ENCODE measurements around the gene ELAPOR2.

The ELAPOR2 gene, protein sequence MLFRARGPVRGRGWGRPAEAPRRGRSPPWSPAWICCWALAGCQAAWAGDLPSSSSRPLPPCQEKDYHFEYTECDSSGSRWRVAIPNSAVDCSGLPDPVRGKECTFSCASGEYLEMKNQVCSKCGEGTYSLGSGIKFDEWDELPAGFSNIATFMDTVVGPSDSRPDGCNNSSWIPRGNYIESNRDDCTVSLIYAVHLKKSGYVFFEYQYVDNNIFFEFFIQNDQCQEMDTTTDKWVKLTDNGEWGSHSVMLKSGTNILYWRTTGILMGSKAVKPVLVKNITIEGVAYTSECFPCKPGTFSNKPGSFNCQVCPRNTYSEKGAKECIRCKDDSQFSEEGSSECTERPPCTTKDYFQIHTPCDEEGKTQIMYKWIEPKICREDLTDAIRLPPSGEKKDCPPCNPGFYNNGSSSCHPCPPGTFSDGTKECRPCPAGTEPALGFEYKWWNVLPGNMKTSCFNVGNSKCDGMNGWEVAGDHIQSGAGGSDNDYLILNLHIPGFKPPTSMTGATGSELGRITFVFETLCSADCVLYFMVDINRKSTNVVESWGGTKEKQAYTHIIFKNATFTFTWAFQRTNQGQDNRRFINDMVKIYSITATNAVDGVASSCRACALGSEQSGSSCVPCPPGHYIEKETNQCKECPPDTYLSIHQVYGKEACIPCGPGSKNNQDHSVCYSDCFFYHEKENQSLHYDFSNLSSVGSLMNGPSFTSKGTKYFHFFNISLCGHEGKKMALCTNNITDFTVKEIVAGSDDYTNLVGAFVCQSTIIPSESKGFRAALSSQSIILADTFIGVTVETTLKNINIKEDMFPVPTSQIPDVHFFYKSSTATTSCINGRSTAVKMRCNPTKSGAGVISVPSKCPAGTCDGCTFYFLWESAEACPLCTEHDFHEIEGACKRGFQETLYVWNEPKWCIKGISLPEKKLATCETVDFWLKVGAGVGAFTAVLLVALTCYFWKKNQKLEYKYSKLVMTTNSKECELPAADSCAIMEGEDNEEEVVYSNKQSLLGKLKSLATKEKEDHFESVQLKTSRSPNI

DNA sequence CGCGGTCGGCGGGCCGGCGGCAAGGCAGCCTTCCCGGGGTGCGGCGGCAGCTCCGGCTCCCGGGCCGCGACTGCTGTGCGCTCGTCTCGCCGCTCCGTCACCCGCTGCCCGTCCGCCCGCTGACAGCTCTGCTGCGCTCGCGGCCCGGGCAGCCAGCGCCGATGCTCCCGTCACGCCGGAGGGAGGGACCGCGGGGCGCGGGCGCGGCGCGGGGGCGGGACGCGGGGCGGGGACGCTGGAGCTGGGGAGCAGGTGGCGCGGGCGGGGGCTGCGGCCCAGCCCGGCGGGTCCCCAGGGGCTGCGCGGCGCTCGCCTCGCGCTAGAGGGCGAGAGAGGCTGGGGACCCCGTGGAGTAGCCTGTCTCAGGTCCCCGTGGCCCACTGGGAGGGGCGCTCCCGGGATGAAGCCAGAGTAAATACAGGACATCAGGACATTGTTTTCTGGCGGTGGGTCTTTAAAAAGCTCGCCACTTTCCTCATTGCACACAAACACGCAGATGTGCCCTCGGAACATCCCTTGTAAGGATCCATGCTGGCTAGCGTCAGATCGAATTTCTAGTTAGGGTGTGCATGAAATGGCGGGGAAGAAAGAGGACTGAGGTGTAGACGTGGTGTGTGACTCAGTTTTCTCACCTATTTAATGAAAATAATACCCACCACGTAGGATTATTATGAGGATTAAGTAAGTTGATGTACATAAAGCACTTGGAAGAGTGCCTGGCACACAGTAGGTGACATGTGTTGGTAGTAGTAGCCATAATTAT lies at the start of gene ELAPOR2:
Gene ELAPOR2 (minus strand): TSS at position 130 of the 763 bp plus-strand sequence. CDS start 141 bp downstream, outside the sequence.
- peak within 1 kb of the TSS; percentile 92 for H3K4me2 ChIP-seq (ENCODE audit: low read length)
- TF ChIP-seq, protein P1, sequence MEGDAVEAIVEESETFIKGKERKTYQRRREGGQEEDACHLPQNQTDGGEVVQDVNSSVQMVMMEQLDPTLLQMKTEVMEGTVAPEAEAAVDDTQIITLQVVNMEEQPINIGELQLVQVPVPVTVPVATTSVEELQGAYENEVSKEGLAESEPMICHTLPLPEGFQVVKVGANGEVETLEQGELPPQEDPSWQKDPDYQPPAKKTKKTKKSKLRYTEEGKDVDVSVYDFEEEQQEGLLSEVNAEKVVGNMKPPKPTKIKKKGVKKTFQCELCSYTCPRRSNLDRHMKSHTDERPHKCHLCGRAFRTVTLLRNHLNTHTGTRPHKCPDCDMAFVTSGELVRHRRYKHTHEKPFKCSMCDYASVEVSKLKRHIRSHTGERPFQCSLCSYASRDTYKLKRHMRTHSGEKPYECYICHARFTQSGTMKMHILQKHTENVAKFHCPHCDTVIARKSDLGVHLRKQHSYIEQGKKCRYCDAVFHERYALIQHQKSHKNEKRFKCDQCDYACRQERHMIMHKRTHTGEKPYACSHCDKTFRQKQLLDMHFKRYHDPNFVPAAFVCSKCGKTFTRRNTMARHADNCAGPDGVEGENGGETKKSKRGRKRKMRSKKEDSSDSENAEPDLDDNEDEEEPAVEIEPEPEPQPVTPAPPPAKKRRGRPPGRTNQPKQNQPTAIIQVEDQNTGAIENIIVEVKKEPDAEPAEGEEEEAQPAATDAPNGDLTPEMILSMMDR (IDR thresholded peaks at IDR 0.05) = peak; percentile 51

DNA sequence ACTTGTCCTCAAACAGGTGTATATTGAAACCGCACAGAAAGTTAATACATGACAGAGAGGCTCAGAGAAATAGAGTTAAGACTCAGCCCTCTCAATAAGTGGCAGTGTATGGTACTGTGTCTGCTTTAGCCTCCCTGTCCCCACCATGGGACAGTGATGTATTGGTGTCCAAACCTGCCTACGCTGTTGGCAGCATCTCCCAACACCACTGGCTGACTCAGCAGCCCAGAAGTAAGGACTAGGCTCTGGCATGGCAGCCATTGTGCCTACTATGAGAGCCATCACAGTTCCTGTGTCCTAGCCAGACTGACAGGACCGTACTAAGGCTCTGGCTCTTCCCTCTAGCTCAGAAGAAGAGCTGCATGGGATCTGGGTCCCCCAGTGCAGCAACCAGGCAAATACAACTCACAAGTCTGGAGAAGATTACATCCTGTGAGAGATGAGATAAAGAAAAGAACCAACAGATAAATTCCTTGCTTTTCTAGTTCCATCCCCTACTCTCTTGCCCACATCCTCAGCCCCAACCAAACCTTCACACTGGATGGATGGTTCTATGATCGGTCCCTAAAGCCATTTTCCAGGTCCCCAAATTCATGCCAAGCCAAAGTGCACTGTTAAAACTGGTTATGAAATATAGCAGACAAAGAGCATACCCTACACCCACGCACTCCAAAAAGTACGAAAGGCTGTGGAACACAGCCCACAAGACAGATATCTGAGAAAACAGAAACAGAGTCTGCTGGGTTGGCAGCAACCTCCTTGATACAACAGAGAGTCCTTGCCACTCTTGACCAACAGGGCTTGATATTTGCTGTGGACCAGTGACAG lies 48.7 kb upstream of the ELAPOR2 start:
- no peak overlapping the region for H3K9ac ChIP-seq
- H2AFZ ChIP-seq = peak overlapping the region; percentile 13
- no peaks in the 10 kb centered on the region for H3K27me3 ChIP-seq (ENCODE audit: control insufficient read depth, insufficient read depth, low read length)
- H3K36me3 ChIP-seq (ENCODE audit: control insufficient read depth, insufficient read depth, low read length) = no peaks in the 10 kb centered on the region
- H3K27ac ChIP-seq = no peak overlapping the region
- H3K79me2 ChIP-seq = no peaks in the 10 kb centered on the region
- peaks cover 4% of the 10 kb centered on the region for H3K4me1 ChIP-seq
- H3K4me2 ChIP-seq (ENCODE audit: low read length) = no peak overlapping the region
- H3K9me3 ChIP-seq (ENCODE audit: control insufficient read depth, low read length) = no peaks in the 10 kb centered on the region
- H3K4me3 ChIP-seq (ENCODE audit: low read depth, low read length) = no peak overlapping the region
- TF ChIP-seq, protein P1 (IDR thresholded peaks at IDR 0.05) = no peak

More for the DNA sequence above, at the start of gene ELAPOR2:
- peak within 1 kb of the TSS; percentile 63 for H3K4me3 ChIP-seq (ENCODE audit: low read depth, low read length)
- H3K4me1 ChIP-seq = no peaks in the 10 kb centered on the region
- no peaks in the 10 kb centered on the region for H3K79me2 ChIP-seq
- no peaks in the 10 kb centered on the region for H3K36me3 ChIP-seq (ENCODE audit: control insufficient read depth, insufficient read depth, low read length)
- peak within 1 kb of the TSS; percentile 97 for H2AFZ ChIP-seq
- no peak within 1 kb of the TSS for H3K9ac ChIP-seq
- no peaks in the 10 kb centered on the region for H3K27me3 ChIP-seq (ENCODE audit: control insufficient read depth, insufficient read depth, low read length)
- peak within 1 kb of the TSS; percentile 78 for H3K27ac ChIP-seq
- no peaks in the 10 kb centered on the region for H3K9me3 ChIP-seq (ENCODE audit: control insufficient read depth, low read length)

DNA sequence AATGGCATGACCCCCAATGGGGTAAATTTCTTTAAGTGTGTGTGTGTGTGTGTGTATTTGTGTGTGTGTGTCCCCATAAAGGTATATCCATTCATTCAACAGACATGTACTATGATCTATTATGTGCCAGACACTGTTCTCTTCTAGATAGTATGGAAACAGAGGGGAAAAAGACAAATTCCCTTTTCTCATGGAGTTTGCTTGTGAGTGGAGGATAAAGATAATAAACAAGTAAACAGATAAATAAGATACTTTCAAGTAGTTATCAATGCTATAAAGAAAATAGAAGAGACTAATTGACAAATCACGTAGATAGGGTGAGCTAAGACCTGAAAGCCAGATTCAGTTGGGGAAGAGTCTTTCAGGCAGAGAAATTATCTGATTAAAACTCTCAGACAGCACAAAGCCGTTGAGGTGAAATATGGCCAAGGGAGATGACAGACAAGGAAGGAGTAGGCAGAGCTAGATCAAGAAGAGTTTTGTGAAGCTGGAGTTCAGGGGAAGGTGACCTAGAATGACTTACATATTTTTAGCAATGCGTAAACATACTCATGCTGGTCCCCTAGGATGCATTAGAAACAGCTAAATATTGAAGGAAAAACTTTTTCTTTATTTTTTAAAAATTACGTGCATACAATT lies 47.6 kb upstream of the ELAPOR2 start:
- no peaks in the 10 kb centered on the region for H3K79me2 ChIP-seq
- no peak overlapping the region for H2AFZ ChIP-seq
- TF ChIP-seq, protein P1 (IDR thresholded peaks at IDR 0.05) = no peak

DNA sequence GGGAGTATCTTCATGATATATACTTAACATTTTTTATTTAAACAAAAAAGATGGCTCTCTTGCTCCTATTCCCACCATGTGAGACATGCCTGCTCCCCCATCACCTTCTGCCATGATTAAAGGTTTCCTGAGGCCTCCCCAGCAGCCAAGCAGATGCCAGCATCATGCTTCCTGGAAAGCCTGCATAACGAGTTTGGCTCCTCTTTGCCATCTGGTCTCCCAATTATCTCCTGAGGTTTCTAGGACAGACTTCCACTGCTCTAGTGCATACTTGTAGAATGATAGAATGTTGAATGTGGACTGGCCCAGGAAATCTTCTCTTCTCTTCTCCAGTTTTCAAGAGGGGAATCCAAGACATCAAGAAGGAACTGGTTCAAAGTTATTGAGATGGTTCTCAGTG lies 45.9 kb upstream of the ELAPOR2 start:
- no peaks in the 10 kb centered on the region for H3K9me3 ChIP-seq (ENCODE audit: control insufficient read depth, low read length)
- H3K9ac ChIP-seq = no peak overlapping the region
- H2AFZ ChIP-seq = no peak overlapping the region

More for the DNA sequence above, 47.6 kb upstream of the ELAPOR2 start:
- peak overlapping the region; percentile 24 for H3K4me2 ChIP-seq (ENCODE audit: low read length)
- H3K9me3 ChIP-seq (ENCODE audit: control insufficient read depth, low read length) = no peaks in the 10 kb centered on the region
- peak overlapping the region; percentile 4 for H3K4me3 ChIP-seq (ENCODE audit: low read depth, low read length)
- peaks cover 4% of the 10 kb centered on the region for H3K4me1 ChIP-seq
- H3K27ac ChIP-seq = no peak overlapping the region
- no peak overlapping the region for H3K9ac ChIP-seq
- H3K36me3 ChIP-seq (ENCODE audit: control insufficient read depth, insufficient read depth, low read length) = no peaks in the 10 kb centered on the region
- H3K27me3 ChIP-seq (ENCODE audit: control insufficient read depth, insufficient read depth, low read length) = no peaks in the 10 kb centered on the region

More for the DNA sequence above, 45.9 kb upstream of the ELAPOR2 start:
- Histone ChIP-seq H3K4me1 (peaks cover 4% of the 10 kb centered on the region), H3K27ac (no peak overlapping the region), H3K36me3 (ENCODE audit: control insufficient read depth, insufficient read depth, low read length) (no peaks in the 10 kb centered on the region), H3K79me2 (no peaks in the 10 kb centered on the region), H3K27me3 (ENCODE audit: control insufficient read depth, insufficient read depth, low read length) (no peaks in the 10 kb centered on the region), H3K4me2 (ENCODE audit: low read length) (no peak overlapping the region), H3K4me3 (ENCODE audit: low read depth, low read length) (no peak overlapping the region)
- TF ChIP-seq, protein P1 (IDR thresholded peaks at IDR 0.05) = no peak

Data from parathyroid adenoma (tissue), 2 donors.